Head of caudate nucleus (tissue), 42 donors: ENCODE measurements around the gene ADAP2.
"Not testable (repeated sequence)": the region's sequence is repeated elsewhere in the genome, so short reads cannot be mapped to it uniquely, and the experiment has no call there.

ENCODE experiments used
- DNase-seq, 42 donors: peaks; one replicate each; pipeline versions ENCODE4 v3.0.0 to v3.0.0-alpha.2; 2020 to 2021; ENCODE audit warnings: mixed read lengths in 7 of 42
- intact Hi-C: fragments of 100-400 bp; cut with DNase I; formaldehyde crosslinking; loops from one replicate; pipeline ENCODE4 v1.15.0; 2022

The ADAP2 gene

DNA sequence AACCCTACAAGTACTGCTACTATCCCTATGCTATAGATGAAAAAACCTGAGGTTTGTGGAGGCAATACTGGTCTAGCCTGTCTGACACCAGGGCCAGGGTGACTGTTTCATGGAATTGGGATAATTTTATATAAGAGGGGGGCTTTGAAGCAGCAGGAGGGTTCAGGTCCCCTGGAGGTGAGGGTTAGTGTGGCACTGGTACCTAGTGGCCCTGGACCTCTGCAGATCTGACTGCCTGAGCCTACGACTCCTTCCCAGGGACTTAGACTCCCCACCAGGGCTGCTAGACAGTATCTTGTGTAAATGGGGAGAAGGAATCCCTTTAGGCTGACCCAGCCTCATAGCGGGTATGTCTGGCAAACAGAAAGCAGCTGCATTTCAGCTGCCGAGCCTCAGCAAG lies 6.8 kb downstream of the ADAP2 start:
- intact Hi-C loops = no loop called here
- no peak for DNase-seq

DNA sequence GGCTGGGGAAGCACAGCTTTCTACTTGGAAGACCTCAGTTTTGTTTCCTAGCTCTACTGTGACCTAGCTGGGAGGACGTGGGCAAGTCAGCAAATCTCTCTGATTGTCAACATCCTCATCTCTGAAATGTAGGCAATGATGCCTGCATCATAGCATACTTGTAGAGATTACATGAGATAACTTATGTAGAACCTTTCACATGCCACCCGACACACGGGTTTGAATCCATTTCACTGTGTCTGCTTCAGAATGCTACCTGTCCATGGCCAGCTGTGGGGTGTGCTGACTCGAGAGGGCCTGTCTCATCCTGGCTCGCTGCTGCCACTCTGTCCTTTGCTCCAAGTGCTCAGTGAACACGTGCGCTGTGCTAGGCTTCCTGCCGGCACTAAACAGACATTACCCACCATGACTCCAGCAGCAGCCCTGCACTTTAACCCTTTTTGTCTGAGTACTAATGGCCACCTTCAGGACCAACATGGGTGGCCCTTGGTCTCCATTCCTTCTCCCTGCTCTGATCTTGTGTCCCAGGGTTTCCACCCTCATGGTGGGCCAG lies 7.4 kb downstream of the ADAP2 start:
- no peak for DNase-seq

DNA sequence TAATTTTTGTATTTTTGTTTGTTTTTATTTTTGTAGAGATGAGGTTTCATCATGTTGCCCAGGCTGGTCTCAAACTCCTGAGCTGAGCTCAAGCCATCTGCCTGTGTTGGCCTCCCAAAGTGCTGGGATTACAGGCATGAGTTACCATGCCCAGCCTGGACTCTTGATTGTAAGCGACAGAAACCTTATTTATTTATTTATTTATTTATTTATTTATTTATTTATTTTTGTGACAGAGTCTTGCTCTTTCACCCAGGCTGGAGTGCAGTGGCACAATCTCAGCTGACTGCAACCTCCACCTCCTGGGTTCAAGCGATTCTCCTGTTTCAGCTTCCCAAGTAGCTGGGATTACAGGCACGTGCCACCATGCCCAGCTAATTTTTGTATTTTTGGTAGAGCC lies 8.1 kb downstream of the ADAP2 start:
- DNase-seq, intact Hi-C loops: not testable (repeated sequence)

More for the DNA sequence above, 7.4 kb downstream of the ADAP2 start:
- intact Hi-C loops = no loop called here

GRCh38 chr17:30930495-30930894 lies 8.8 kb downstream of the ADAP2 start:
- intact Hi-C loops = no loop called here
- no peak for DNase-seq

- intact Hi-C loops, DNase-seq: not testable (repeated sequence)
Measured at GRCh38 chr17:30931582-30931981, 9.8 kb downstream of the ADAP2 start.

DNA sequence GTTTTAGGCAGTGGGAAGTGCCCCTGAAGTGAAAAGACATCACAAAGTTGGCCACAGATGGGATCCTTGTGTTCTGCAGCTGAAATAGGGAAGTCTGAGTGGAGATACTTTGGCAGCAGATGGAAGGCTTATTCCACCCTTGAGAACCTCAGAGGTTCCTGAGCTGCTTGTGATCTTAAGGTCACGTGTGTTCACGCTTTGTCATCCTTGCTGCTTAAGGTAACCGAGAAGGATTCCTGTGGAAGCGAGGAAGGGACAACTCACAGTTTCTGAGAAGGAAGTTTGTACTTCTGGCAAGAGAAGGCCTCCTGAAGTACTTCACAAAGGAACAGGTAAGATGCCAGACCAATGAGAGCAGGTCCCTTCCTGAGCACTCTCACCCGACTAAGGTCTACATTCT lies 12.2 kb downstream of the ADAP2 start:
- no peak for DNase-seq
- intact Hi-C loops = no loop called here

GRCh38 chr17:30939051-30939689 lies 17.4 kb downstream of the ADAP2 start:
- DNase-seq = no peak
- intact Hi-C loops = no loop called here

DNA sequence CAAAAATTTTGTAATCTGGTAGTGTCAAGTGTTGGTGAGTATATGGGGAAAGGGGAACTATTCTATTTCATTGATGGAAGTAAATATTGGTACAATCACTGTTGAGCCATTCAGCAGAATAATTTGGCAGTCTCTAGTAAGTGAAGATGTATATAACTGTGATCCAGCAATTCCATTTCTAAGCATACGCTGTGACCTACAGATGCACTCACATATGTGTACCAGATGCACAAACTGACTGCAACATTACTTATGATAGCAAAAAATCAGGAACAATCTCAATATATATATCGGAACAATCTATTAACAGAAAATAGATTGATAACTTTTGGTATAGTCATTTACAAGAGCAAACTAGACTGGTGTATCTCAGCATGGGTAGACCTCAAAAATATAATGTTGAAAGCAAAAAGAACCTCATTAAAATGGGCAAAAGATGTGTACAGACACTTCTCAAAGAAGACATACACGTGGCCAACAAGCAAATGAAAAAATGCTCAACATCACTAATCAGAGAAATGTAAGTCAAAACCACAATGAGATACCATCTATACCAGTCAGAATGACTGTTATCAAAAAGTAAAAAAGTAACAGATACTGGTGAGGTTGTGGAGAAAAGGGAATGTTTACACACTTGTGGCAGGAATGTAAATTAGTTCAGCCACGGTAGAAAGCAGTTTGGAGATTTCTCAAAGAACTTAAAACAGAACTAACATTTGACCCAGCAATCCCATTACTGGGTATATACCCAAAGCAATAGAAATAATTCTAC lies 20.7 kb downstream of the ADAP2 start:
- DNase-seq = no peak
- intact Hi-C loops = no loop called here

GRCh38 chr17:30947796-30948195 lies 26.1 kb downstream of the ADAP2 start:
- no peak for DNase-seq

GRCh38 chr17:30950189-30950588 lies 28.4 kb downstream of the ADAP2 start:
- intact Hi-C loops = no loop called here
- DNase-seq = no peak

More at GRCh38 chr17:30947796-30948195, 26.1 kb downstream of the ADAP2 start:
- intact Hi-C loops = no loop called here

GRCh38 chr17:30950669-30951399 lies 29.1 kb downstream of the ADAP2 start:
- peak in 36 of 42 donors; percentile 21 to 72 (median 50) for DNase-seq
- intact Hi-C loops = no loop called here

DNA sequence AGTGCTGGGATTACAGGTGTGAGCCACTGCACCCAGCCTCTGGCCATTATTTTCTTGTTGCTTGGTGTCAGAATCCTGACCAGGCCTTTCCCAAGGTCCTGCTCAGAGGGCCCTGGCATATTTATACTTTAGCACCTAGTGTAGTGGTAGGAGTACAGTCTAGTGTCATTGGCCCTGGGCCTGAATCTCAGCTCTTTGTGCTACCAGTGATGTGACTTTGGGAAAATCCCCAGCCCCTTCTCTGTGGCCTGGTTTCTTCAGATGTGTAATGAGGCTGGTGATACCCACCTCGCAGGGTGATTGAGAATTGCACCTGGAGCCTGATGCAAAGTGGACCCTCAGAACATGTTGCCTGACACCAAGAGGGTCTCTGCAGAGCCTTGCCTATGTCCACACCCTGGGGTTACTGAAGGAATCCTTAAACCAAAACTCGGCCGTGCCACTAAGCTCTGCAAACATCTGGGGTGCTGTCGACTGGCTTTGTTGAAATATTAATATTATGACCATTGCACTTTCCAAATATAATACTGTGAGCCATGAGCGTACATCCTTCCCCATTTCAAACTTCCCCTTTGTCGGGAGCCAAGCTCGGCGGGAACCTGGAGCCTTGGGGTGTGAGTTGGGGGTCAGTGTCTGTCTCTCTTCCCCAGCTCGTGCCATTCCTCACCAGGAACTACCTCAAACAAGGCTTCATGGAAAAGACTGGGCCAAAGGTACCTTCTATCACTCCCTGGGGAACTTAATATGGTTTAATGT lies 31.1 kb downstream of the ADAP2 start:
- intact Hi-C loops = no loop called here
- no peak for DNase-seq

DNA sequence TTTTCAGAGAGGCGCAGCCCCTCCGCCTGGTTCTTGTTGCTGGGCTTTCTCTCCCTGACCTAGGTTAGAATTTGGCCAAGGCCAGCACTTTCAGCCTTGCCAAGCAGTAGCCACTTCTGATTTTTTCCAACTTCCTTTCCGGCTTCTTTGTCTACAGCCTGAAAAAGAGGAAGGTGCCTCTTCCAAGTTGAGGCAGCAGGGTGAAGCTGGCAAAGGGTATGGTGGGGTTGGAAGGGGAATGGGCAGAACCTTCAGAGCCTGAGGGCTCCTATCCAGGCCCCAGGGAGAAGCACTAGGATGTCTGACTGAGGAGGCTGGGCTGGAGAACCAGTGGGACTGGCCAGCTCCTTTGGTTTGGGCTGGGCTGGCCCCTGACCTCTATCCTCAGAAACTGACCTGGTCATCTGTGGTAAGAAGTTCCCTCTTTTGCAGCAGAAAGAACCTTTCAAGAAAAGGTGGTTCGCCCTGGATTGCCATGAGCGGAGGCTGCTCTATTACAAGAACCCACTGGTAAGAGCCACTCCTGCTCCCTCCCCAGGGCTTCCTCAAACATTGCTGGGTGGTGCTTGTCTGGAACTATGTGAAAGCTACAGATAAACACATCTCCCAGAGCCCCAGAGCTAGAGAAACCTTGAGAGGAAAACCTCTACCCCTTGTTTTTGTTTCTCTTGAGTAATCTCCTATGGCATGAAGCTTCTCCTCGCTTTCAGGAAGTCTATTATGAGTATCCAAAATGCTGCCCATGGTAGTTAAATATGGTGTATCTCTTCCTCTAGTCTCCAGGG lies 32.5 kb downstream of the ADAP2 start:
- intact Hi-C loops = no loop called here
- peak in 5 of 42 donors; percentile 24 to 40 (median 28) for DNase-seq

- DNase-seq = peak in 2 of 42 donors; percentile 19 to 40
- intact Hi-C loops = no loop called here
Measured at GRCh38 chr17:30956764-30957374, 35.1 kb downstream of the ADAP2 start.

DNA sequence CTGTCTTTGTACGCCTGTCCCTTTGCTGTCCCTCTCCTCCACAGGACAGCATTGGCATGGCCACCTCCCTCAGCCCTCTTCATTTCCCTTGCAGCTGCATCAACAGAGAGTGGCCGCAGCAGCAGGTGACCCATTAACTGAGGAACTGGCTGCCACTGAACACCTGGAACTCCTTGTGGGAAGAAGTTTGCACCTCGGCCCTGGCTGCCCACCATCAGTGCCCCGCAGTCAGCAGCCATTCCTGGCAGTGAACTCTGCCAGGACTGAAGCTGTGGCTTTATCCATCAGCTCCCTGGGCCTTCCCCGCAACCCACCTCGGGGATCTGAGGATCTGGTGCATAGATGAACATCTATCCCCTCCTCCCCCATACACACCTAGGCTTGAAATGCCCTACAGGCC lies 36.0 kb downstream of the ADAP2 start:
- peak in 1 of 42 donors; percentile 13 for DNase-seq
- intact Hi-C loops = no loop called here

GRCh38 chr17:30958187-30958586 lies 36.4 kb downstream of the ADAP2 start:
- peak in 1 of 42 donors; percentile 29 for DNase-seq

GRCh38 chr17:30961209-30962188 lies 39.8 kb downstream of the ADAP2 start:
- peak in 1 of 42 donors; percentile 41 for DNase-seq
- intact Hi-C loops = no loop called here

More at GRCh38 chr17:30958187-30958586, 36.4 kb downstream of the ADAP2 start:
- intact Hi-C loops = no loop called here
